Mucosa of stomach (tissue), 1 donor: ENCODE results near the gene DOCK3.

Source experiments
- H3K27me3 ChIP-seq: one replicate; pipeline ENCODE4 v1.7.0; 2013; ENCODE audit warnings: mild to moderate bottlenecking, low read length; ENCODE audit not compliant: control insufficient read depth, insufficient read depth
- H3K36me3 ChIP-seq: one replicate; pipeline ENCODE4 v1.7.0; 2013; ENCODE audit warnings: low read length; ENCODE audit not compliant: control insufficient read depth, insufficient read depth
- H3K4me1 ChIP-seq: one replicate; pipeline ENCODE4 v1.7.0; 2013; ENCODE audit warnings: mild to moderate bottlenecking, low read length; ENCODE audit not compliant: control insufficient read depth, insufficient read depth
- H3K4me3 ChIP-seq: one replicate; pipeline ENCODE4 v1.7.0; 2013; ENCODE audit warnings: low read length
- H3K9ac ChIP-seq: one replicate; pipeline ENCODE4 v1.7.0; 2013; ENCODE audit warnings: mild to moderate bottlenecking, low read length, moderate library complexity
- H3K9me3 ChIP-seq: one replicate; pipeline ENCODE4 v1.7.0; 2013; ENCODE audit warnings: mild to moderate bottlenecking, low read length, moderate library complexity; ENCODE audit not compliant: control insufficient read depth
- donor health status: Pancreatic carcinoma.

The DOCK3 gene

DNA sequence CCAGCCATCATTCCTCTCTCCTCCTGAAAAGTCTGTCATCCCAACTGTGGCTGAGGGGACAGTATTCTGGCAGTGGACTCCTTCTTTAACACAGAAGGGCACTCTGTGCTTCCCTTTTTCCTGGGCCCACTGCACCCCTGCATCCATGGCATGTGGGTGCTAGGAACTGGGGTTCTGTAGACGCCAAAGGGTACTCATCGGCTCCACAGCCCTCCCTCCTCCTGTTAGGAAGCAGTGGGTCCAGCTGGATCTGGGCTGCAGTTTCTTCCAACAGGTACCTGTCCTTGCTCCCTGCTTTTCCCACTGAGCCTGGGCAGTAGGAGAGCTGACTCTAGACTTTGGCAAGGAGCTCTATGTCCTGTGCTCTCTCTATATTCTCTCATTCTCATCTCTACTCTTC is 704.0 kb downstream of the DOCK3 start:
- Histone ChIP-seq H3K4me1 (peaks cover 6% of the 10 kb centered on the region), H3K4me3 (no peak overlapping the region), H3K9ac (no peak overlapping the region), H3K27me3 (no peaks in the 10 kb centered on the region), H3K36me3 (no peaks in the 10 kb centered on the region), H3K9me3 (no peaks in the 10 kb centered on the region)

DNA sequence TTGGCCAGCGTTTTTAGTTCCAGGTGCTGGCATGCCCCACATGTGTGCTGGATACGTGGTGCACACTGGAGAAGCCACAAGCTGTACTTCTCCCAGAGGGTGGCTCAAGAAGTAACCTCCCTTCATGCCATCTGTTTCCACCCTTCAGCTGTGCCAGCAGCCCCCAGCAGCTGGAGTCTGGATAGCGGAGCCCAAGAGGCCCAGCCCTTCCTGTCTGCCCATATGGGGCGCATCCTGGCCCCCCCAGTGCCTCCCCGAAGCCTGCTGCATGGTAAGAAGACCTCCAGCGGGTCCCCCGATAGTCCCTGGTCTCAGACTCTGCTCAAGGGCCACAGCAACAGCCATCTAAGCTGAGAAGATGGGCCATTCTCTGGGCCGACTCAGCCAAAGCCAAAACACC is 704.6 kb downstream of the DOCK3 start:
- Histone ChIP-seq H3K27me3 (no peaks in the 10 kb centered on the region), H3K4me3 (no peak overlapping the region), H3K4me1 (peaks cover 11% of the 10 kb centered on the region), H3K9ac (no peak overlapping the region), H3K9me3 (no peaks in the 10 kb centered on the region), H3K36me3 (no peaks in the 10 kb centered on the region)

DNA sequence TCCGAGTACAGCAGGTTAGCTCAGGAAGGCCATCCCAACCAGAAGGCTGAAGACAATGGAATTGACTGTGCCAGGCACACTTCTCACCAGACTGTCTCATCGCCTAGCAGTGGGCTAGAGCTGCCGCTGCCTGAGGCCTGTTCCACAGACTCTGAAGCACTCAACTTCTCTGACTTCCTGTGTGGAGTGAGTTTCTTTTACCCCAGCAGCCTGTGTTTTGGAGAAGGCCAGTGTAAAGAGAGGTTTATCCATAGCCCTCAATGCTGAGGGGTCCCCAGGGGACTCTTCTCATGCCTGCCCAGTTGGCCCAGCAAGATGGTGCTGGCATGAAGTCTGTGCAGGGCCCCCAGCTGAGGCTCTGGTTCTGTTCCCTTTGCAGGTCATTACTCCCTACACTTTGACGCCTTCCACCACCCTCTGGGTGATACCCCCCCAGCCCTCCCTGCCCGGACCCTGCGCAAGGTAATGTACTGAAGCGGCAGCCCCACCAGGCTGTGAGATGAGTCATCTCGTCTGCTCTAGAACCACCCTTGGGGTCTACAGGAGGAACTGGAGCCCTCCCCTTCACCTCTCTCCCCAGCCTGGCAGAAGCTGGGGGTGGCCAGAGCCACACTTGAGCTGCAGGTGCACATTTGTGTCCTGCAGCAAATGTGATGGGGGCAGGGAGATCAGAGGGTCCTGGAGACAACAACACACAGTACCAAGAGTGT is 705.2 kb downstream of the DOCK3 start:
- H3K27me3 ChIP-seq: no peaks in the 10 kb centered on the region
- no peak overlapping the region for H3K9ac ChIP-seq
- no peaks in the 10 kb centered on the region for H3K9me3 ChIP-seq
- H3K4me1 ChIP-seq: peaks cover 12% of the 10 kb centered on the region
- H3K4me3 ChIP-seq: no peak overlapping the region
- H3K36me3 ChIP-seq: no peaks in the 10 kb centered on the region

DNA sequence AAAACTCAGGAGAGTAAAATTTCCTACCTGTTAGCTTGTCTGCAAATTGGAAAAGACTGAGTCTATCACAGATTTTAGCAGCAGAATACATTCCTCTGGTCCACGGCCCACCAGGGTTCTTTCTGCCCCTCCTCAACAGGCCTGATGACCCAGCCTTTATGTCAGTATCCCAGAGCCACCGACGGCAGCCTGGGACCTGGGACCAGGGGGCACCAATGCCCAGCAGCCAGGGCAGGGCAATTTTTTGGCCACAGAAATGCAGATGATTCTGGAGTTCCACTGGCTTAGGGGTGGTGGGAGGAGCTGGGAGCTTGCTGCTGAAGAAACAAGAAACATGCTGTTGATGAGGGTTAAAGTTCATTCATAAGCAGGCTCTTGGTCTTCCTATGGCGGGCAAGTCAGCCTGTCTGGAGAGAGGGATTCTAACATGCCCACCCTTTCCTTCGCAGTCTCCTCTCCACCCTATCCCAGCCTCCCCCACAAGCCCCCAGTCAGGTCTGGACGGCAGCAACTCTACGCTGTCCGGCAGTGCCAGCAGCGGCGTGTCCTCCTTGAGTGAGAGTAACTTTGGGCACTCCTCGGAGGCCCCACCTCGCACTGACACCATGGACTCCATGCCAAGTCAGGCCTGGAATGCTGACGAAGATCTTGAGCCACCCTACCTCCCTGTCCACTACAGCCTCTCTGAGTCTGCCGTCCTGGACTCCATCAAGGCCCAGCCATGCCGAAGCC is 706.0 kb downstream of the DOCK3 start:
- Histone ChIP-seq H3K9ac (no peak overlapping the region), H3K4me3 (no peak overlapping the region), H3K36me3 (no peaks in the 10 kb centered on the region), H3K4me1 (peaks cover 14% of the 10 kb centered on the region), H3K9me3 (no peaks in the 10 kb centered on the region), H3K27me3 (no peaks in the 10 kb centered on the region)

DNA sequence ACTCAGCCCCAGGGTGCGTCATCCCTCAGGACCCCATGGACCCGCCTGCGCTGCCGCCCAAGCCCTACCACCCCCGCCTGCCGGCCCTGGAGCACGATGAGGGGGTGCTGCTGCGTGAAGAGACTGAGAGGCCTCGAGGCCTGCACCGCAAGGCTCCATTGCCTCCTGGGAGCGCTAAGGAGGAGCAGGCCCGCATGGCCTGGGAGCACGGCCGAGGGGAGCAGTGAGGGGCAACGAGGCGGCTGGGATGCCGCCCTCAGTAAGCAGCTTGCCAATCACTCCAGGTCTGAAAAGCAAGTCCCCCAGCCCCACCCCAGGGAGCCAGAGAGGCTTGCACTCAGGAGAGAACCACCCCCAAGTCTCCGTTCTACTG is 706.6 kb downstream of the DOCK3 start:
- Histone ChIP-seq H3K9ac (no peak overlapping the region), H3K4me3 (no peak overlapping the region), H3K4me1 (peaks cover 18% of the 10 kb centered on the region)

DNA sequence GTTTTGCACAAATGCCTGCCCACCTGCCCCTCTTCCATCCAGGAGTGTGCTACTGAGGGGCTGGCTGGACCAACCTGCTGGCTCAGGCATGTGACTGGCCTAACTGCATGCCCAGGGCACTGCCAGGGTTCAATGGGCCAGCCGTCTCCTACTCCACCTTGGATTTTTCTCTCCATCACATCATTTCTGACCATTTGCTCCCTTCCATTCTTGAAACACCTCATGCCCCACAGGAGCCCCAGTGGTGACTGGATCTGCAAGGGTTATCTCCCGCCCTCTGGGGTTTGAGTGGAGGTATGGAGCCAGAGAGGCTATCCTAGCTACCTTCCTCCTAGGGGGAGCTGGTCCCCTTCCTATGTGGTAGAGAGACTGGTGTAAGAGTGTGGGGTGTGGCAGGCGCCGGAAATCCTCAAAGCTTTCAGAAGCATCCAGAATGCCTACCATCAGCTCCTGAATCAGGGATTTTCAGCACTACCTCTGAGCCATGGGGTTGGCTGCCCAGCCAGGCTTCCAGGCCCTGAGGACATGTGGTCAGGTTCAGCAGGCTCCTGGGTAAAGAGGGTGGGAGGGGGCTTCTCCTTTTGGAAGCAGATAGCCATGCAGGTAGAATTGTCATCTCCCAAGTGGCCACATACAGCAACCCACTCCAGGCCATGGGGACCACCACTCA is 707.5 kb downstream of the DOCK3 start:
- Histone ChIP-seq H3K4me3 (no peak overlapping the region), H3K27me3 (no peaks in the 10 kb centered on the region), H3K9ac (no peak overlapping the region), H3K36me3 (no peaks in the 10 kb centered on the region), H3K4me1 (peaks cover 25% of the 10 kb centered on the region), H3K9me3 (no peaks in the 10 kb centered on the region)

More for the DNA sequence above, 706.6 kb downstream of the DOCK3 start:
- no peaks in the 10 kb centered on the region for H3K36me3 ChIP-seq
- H3K27me3 ChIP-seq: no peaks in the 10 kb centered on the region
- H3K9me3 ChIP-seq: no peaks in the 10 kb centered on the region

DNA sequence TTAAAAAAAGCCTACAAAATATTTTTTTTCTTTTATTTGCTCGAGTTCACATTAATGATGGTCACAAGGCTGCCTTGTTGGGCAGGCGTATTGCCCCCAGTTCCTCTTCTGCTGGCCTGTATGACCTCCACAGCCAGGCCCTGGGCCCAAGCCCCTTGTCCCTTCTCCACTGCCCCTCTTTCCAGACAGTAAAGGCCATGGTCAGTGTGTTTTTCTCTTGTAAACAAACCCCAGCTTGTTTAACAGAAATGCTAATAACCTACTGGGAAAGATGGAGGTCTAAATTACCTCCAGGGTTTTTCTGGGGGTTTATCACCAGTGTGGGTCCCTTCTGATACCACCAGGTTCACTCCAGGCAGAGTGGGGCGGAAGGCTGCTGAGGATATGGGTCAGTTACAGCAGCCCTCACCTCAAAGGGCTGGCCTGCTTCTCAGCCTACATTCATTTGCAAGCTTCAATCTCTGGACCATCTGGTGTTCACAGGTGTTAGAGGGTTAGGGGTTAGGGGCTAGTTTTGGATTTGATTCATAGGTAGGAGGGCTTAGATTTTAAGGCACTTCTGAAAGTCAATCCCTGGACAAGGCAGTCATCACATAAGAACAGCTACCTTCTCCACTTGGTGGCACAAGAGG is 708.3 kb downstream of the DOCK3 start:
- Histone ChIP-seq H3K4me3 (no peak overlapping the region), H3K36me3 (no peaks in the 10 kb centered on the region), H3K27me3 (no peaks in the 10 kb centered on the region), H3K4me1 (peaks cover 33% of the 10 kb centered on the region), H3K9me3 (no peaks in the 10 kb centered on the region), H3K9ac (no peak overlapping the region)

DNA sequence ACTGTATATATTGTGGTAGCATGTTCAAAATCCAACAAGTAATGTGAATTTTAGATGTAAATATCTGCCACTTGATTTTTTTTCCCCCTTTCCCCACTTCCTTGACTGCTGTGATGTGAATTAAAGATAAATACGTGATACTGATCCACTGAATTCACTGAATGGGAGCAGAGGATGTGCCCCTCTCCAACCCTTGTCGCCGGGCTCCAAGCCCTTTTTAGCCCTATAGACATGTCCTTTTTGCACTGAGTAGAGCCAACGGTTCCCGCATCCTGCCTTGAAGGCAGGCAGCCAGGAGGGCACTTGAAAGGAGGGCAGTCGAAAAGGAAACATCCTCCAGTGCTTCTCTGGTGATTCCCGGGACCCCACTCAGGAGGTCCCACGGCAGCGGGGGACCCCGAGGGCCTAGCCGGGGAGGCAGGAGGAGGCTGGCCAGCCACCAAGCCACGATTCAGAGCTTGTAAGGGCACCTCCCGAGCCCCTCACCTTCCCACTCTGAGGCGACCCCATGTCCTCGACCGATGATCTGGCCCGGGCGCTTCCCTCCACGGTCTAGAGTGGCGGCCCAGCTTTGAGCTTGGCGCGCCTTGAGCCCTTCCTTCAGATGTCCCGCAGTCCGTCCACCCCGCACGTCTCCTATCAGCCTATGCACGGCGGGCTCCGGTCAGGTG is 709.5 kb downstream of the DOCK3 start:
- no peaks in the 10 kb centered on the region for H3K27me3 ChIP-seq
- H3K36me3 ChIP-seq: peaks cover 6% of the 10 kb centered on the region
- H3K9me3 ChIP-seq: no peaks in the 10 kb centered on the region
- H3K4me1 ChIP-seq: peaks cover 44% of the 10 kb centered on the region
- H3K9ac ChIP-seq: peak overlapping the region; percentile 98
- peak overlapping the region; percentile 94 for H3K4me3 ChIP-seq

DNA sequence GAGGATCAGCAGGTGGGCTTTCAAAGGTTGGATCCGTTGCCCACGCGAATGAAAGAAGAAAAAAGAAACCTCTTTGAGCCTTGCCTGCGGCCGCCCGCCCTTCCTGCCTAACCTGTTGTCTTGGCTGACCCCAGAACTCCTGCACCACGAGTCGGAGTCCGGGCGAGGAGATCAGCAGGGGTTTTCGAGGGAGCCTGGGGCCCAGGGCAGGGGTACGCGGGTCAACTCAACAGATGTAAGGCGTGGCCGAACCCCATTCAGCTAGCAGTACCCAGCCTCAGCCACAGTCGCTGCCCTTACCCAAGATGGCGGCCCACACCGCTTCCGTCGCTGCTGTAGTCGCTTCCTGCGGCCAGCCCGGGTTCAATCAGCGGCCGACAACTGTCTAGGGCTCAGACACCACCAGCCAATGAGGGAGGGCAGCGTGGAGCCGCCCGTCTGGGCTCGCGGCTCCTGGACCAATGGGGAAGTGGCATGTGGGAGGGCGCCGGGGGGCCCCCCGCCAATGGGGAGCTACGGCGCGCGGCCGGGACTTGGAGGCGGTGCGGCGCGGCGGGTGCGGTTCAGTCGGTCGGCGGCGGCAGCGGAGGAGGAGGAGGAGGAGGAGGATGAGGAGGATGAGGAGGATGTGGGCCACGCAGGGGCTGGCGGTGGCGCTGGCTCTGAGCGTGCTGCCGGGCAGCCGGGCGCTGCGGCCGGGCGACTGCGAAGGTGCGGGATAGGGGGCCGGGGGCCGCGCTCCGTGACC is 710.2 kb downstream of the DOCK3 start, which contains the start of gene MANF:
TSS of gene MANF (plus strand) at position 566 of the 748 bp plus-strand sequence. CDS start at position 618, 52 bp downstream.
- H3K4me3 ChIP-seq: peak within 1 kb of the TSS; percentile 94
- no peaks in the 10 kb centered on the region for H3K9me3 ChIP-seq
- peak within 1 kb of the TSS; percentile 98 for H3K9ac ChIP-seq
- peaks cover 9% of the 10 kb centered on the region for H3K36me3 ChIP-seq
- no peaks in the 10 kb centered on the region for H3K27me3 ChIP-seq
- peaks cover 51% of the 10 kb centered on the region for H3K4me1 ChIP-seq

DNA sequence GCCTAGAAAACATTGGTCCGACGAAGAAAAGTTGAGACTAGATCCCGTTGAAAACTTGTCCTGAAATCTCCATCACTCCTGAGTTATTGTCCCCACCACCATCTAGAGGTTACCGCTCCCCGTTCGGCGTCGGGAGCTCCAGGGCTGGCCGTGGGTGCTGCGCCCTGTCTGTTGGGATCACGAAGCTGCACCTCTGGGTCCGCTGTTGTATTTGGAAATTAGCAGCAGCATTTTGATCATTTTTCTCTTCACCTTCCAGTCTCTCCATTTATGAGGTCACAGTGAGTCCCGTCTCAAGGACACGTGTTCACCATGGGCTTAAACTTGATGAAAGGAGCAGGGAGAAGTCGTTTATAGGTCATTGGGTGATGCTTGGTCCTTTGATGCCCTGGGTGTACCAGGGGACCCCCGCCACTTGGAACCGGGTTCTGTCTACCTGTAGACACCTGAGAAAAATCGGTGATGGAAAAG is 710.9 kb downstream of the DOCK3 start:
- peak overlapping the region; percentile 68 for H3K4me3 ChIP-seq
- peak overlapping the region; percentile 75 for H3K9ac ChIP-seq
- peaks cover 59% of the 10 kb centered on the region for H3K4me1 ChIP-seq
- no peaks in the 10 kb centered on the region for H3K27me3 ChIP-seq
- no peaks in the 10 kb centered on the region for H3K9me3 ChIP-seq
- H3K36me3 ChIP-seq: peaks cover 11% of the 10 kb centered on the region
